GM12891 (cell line): ENCODE data around the gene GCFC2. TPM values are rescaled to one million over a fixed set of nuclear protein-coding genes. Genes with fewer than 3 reads are reported as not detected.
A peak's percentile ranks its signal among the peaks of the same experiment; 100 is the strongest.

Experiments
- DNase-seq: peaks from one replicate; pipeline ENCODE4 v3.0.0; 2011; ENCODE audit warnings: low spot score; ENCODE audit not compliant: insufficient read length
- FAIRE-seq: peaks from 2 replicates; lab custom pipeline; 2011; peaks lifted over from hg19 to GRCh38; lab: Jason Lieb, UNC
- PAX5 ChIP-seq: IDR thresholded peaks from 2 replicates; pipeline ENCODE4 v1.6.1; 2011; ENCODE audit warnings: low read length, moderate library complexity, mild to moderate bottlenecking; ENCODE audit not compliant: insufficient read depth, severe bottlenecking
- POLR2A ChIP-seq: IDR thresholded peaks from 2 replicates; pipeline ENCODE4 v1.6.1; 2011; ENCODE audit warnings: low read depth, low read length, control low read depth
- POLR2AphosphoS5 ChIP-seq: IDR thresholded peaks from 2 replicates; pipeline ENCODE4 v1.6.1; 2011; ENCODE audit warnings: low read depth, low read length, control low read depth
- POU2F2 ChIP-seq: IDR thresholded peaks from 2 replicates; pipeline ENCODE4 v1.6.1; 2011; ENCODE audit warnings: low read depth, mild to moderate bottlenecking, control low read depth, low read length, moderate library complexity
- SPI1 ChIP-seq: IDR thresholded peaks from 2 replicates; pipeline ENCODE4 v1.6.1; 2011; ENCODE audit warnings: low read depth, low read length, control low read depth
- TAF1 ChIP-seq: IDR thresholded peaks from 2 replicates; pipeline ENCODE4 v1.6.1; 2011; ENCODE audit warnings: low read depth, low read length, control low read depth
- polyA plus RNA-seq: library from polyadenylated mRNA; unstranded; fragments of >200 nt; gene quantifications from one replicate; pipeline ENCODE4 v1.2.1, GENCODE V29; 2012; ENCODE audit warnings: low read depth, missing spikeins, inconsistent platforms; ENCODE audit not compliant: missing spikeins

The GCFC2 gene
- polyA plus RNA-seq = 14.5 TPM

GRCh38 chr2:75710577-75711253 is at the start of gene GCFC2:
Gene GCFC2, minus strand, starts transcription at chr2:75710915. Its CDS starts 60 bp downstream, at chr2:75710855.
- TF ChIP-seq POLR2AphosphoS5 (peak; percentile 87; the same call in 1 of the 2 replicates), SPI1 (no peak), POLR2A (peak; percentile 73; the same call in 1 of the 2 replicates), TAF1 (peak; percentile 55)
- FAIRE-seq (peak; percentile 98), DNase-seq (peak; percentile 84)

GRCh38 chr2:75752828-75753227 is 42.1 kb upstream of the GCFC2 start:
- no peak for DNase-seq
- no peak for FAIRE-seq
- TF ChIP-seq POLR2AphosphoS5 = no peak
- no peak for TF ChIP-seq TAF1
- no peak for TF ChIP-seq SPI1
- TF ChIP-seq POLR2A = no peak
- TF ChIP-seq POU2F2 = no peak
- no peak for TF ChIP-seq PAX5

- no peak for TF ChIP-seq SPI1
- TF ChIP-seq POU2F2 = no peak
- no peak for TF ChIP-seq TAF1
- DNase-seq (no peak), FAIRE-seq (no peak)
These were observed 41.2 kb upstream of the GCFC2 start for GRCh38 chr2:75751824-75752468.

GRCh38 chr2:75751360-75751759 is 40.6 kb upstream of the GCFC2 start:
- TF ChIP-seq TAF1 = no peak
- TF ChIP-seq POLR2AphosphoS5 = no peak
- no peak for TF ChIP-seq POU2F2
- no peak for TF ChIP-seq PAX5
- no peak for TF ChIP-seq SPI1
- no peak for TF ChIP-seq POLR2A
- no peak for DNase-seq
- no peak for FAIRE-seq

- FAIRE-seq = no peak
These were observed 27.2 kb upstream of the GCFC2 start for GRCh38 chr2:75737961-75738360.

GRCh38 chr2:75736276-75736675 is 25.6 kb upstream of the GCFC2 start:
- TF ChIP-seq PAX5 = no peak
- no peak for TF ChIP-seq POU2F2
- no peak for TF ChIP-seq POLR2A
- TF ChIP-seq SPI1 = no peak
- TF ChIP-seq POLR2AphosphoS5 = no peak
- TF ChIP-seq TAF1 = no peak
- FAIRE-seq (no peak), DNase-seq (no peak)

More at GRCh38 chr2:75737961-75738360, 27.2 kb upstream of the GCFC2 start:
- DNase-seq = no peak
- TF ChIP-seq POU2F2 (no peak), SPI1 (no peak), TAF1 (no peak), POLR2A (no peak), PAX5 (no peak), POLR2AphosphoS5 (no peak)

- TF ChIP-seq POLR2AphosphoS5 = no peak
- TF ChIP-seq POU2F2 = no peak
- no peak for TF ChIP-seq SPI1
- no peak for TF ChIP-seq PAX5
- TF ChIP-seq POLR2A = no peak
- FAIRE-seq (no peak), DNase-seq (no peak)
These were observed 19.1 kb upstream of the GCFC2 start for GRCh38 chr2:75729861-75730260.

- FAIRE-seq (no peak), DNase-seq (no peak)
- TF ChIP-seq TAF1 (no peak), POLR2AphosphoS5 (no peak), POLR2A (no peak), SPI1 (no peak), POU2F2 (no peak), PAX5 (no peak)
These were observed 18.1 kb upstream of the GCFC2 start for GRCh38 chr2:75728614-75729419.

- no peak for FAIRE-seq
These were observed 12.0 kb upstream of the GCFC2 start for GRCh38 chr2:75722687-75723086.

More at GRCh38 chr2:75722687-75723086, 12.0 kb upstream of the GCFC2 start:
- TF ChIP-seq PAX5 (no peak), POLR2AphosphoS5 (no peak), SPI1 (no peak), TAF1 (no peak), POLR2A (no peak), POU2F2 (no peak)
- no peak for DNase-seq
